GM18873 (cell line): Measurements from ENCODE around the gene MED17.
"Not testable (repeated sequence)": the region's sequence is repeated elsewhere in the genome, so short reads cannot be mapped to it uniquely, and the experiment has no call there.

Source experiments
- ATAC-seq: cut with Tn5 transposase; IDR thresholded peaks from one replicate; pipeline ENCODE4 v1.9.1; 2021; ENCODE audit warnings: mild to moderate bottlenecking, moderate library complexity, moderate number of reproducible peaks; ENCODE audit not compliant: unreplicated experiment, low FRiP score

Gene MED17

DNA sequence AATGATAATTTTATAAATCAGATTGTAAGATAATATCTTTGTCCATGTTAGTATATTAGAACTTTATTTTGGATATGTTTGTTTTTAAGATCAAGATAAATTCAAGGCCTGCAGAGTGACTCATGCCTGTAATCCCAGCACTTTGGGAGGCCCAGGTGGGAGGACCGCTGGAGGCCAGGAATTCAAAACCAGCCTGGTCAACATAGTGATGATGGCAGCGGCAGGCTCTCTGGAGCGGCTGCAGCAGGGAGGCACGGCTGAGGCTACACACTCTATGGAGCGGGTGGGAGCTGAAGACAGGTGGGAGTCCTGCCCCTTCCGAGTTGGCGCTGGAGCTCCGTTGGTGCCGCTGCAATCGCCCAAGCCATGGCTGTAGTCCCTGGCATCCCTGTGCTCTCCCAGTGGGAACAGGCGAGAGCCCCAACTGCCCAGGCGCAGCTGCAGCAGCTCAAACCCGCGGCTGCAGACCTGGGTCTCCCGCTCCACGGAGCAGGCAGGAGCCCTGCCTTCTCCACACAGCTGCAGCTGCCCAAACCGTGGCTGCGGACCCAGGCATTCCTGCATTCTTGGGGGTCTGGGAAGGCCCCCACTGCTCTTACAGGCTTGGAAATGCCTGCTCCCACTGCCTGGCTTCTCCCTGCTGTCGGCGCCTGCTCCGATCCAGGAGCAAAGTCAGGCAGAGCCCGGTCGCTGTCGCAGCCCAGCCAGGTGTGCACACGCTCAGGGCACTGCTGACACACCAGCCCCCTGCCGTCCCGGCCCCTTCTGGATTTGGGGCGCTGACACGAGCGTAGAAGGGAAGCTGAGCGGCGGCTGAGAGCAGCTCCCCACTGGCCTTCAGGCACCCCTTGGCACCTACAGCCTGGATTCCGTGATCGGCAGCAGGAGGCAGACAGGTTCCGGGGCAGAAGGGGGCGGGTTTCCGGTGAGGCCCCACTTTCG lies 25.9 kb upstream of the MED17 start:
- ATAC-seq = no peak

DNA sequence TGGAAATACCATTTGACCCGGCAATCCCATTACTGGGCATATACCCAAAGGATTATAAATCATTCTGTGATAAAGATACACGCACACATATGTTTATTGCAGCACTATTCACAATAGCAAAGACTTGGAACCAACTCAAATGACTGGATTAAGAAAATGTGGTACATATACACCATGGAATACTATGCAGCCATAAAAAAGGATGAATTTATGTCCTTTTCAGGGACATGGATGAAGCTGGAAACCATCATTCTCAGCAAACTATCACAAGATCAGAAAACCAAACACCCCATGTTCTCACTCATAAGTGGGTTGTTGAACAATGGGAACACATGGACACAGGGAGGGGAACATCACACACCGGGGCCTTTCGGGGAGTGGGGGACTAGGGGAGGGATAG lies 25.0 kb upstream of the MED17 start:
- ATAC-seq = not testable (repeated sequence)

DNA sequence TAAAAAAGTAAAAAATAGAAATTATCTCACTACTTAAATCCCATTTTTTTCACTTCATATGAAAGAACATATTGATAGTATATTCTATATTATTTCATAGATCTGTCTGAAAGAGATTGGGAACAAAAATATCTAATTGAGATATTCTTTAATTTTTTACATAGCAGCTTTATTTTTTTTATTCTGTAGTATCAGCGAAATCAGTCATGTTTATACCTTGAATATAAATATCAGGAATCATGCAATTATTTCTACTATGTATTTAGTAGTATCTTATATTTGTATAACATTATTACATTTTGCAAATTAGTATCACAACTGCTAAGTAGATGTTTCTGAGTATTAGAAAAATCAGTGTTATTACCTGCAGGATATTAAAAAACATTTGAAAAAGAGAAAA lies 22.2 kb upstream of the MED17 start:
- ATAC-seq = no peak

DNA sequence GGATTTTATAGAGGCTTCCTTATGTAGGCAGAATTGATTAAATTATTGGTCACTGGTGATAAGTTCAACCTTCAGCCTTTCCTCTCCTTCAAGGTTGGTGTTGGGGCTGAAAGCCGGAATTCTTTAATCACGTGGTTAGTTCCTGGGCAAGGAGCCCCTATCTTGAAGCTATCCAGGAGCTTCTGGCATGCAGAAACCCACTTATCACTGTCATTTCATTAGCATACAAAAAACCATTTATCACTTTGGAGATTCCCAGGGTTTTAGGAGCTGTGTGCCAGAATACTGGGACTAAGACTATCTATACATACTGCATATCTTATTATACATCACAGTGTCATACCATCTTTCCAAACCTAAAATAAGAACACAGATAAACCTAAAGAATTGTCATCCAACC lies 18.5 kb upstream of the MED17 start:
- no peak for ATAC-seq

DNA sequence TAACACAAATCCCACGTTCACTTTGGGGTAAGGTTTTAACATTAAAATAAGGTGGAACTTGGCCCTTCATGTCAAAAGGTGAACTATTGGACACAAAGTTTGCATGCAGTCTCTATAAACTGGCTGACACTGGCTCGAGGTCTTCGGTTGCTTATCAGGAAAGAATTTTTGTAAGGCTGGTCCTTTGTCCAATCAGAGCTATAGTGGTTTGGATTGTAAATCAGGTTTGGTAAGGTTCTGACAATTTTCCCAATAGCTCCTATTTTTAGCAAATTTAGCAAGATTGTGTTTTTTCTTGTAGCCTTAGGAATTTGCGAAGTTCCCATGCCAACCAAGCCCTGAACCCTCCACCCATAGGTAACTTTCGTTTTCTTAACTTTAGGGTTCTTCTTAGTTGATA lies 17.6 kb upstream of the MED17 start:
- no peak for ATAC-seq

DNA sequence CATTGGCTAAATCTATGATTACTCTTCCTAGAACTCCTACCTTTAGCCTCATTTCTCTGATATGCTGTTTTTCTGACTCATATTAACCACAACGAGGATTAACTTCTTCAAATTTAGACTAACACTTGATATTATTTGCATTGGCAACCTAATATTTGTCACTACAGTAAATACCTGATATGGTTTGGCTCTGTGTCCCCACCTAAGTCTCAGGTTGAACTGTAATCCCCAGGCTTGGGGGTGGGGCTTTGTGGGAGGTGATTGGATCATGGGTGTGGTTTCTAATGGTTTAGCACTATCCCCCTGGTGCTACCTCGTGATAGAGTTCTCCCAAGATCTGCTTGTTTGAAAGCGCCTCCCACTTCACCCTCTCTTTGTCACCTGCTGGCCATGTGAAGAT lies 17.1 kb upstream of the MED17 start:
- ATAC-seq = no peak

DNA sequence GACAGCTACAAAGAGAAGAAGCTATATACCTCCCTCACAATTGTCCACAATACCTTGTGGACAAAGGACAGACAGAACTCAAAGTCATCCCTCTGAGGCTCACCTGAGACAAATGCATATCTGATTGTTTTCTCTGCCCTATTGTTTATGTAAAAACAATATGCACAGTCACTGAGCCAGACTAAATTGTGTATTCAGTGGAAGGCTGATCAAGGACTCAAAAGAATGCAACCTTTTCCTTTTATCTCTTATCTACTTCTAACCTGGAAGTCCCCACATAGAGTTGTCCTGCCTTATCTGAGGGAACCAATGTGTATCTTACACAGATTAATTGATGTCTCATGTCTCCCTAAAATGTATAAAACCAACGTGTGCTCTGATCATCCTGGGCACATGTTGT lies 13.9 kb upstream of the MED17 start:
- no peak for ATAC-seq

DNA sequence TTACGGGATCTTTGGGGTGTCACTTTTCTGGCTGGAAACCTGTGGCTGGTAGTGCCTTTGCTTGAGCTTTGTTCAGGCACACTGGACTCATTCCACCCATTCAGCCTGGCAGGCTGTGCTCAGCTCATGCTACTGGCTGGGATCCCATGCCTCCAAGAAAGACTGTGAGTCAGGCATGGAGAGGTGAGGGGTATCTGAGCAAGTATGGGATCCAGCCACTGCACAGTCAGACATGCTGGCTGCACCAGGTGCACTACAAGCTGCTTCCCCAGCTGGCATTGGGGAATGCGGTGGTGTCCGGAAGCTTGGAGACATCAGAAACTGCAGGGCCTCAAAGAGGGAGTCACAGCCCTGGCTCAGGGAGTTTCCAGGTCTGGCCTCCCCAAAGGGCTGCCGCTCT lies 12.0 kb upstream of the MED17 start:
- no peak for ATAC-seq

DNA sequence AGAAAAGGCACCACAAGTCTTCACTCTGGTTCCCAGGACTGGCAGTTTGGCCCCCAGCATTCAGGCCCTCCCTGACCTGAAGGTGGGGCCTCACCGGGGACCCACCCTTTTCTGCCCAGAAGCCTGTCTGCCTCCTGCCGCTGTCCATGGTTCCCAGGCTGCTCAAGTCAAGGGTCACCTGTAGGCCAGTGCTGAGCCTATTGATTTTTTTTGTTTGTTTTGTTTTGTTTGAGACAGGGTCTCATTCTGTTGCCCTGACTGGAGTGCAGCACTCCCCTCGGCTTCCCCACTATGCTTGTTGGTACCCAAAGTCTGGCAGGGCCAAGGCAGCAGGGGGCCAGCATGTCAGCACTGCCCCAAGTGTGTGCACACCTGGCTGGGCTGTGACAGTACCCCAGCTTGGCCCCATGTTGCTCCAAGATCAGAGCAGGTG lies 11.0 kb upstream of the MED17 start:
- no peak for ATAC-seq

DNA sequence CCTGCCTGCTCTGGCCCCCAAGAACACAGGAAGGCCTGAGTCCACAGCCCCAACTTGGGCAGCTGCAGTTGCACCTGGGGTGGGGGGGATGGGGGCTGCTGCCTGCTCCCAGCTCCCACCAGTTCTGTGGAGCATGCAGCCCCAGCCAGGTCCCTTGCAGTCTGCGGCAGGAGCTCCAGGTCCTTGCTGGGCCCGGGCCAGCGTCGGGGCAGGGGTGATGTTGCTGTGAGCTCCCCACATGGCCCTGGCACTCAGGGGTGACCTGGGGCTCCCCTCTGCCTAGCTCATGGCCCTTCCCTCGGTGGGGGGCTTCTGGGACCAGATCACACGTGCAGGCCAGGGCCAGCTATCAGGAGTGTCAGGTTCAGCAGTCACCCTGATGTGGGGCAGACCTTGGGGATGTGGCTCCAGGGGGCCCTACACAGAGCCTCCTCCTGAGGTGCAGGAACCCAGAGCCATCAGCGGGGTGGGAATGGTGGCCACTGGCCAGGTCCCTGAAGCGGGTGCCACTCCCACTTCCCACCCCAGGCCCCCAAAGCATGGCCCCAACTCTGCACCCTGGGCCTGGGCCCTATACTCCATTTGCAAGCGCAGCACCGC lies 10.4 kb upstream of the MED17 start:
- no peak for ATAC-seq

DNA sequence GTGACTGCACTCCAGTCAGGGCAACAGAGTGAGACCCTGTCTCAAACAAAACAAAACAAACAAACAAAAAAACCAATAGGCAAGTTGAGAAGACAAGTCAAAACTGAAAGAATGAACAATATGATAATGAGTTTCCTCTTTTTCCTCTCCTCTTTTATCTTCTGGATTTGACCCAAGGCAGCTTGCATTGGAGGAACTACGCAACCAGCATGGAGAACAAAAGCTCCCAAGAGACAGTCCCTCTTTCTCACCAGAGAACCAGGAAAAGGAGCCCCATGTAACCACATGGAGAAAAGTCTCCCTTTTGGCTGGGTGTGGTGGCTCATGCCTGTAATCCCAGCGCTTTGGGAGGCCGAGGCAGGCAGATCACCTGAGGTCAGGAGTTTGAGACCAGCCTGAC lies 9.5 kb upstream of the MED17 start:
- ATAC-seq = not testable (repeated sequence)

DNA sequence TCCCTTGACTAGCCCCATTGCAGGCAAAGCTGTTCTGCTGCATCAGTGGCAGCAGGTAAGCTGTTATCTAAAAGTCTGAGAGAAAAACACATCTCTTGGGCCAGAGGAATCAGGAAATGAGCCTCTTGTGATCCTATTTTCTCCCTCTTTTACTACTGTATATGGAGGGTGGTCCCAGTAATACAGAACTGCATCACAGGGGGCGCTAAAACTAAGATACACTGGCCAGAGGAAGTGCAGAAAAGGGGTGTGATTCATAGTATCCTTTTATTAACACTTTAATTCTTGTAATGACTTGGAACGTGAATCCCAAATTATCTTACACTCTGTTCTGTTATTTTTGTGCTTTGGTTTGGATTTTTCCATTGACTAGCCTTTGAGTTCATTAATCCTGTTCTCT lies 8.8 kb upstream of the MED17 start:
- ATAC-seq = no peak

DNA sequence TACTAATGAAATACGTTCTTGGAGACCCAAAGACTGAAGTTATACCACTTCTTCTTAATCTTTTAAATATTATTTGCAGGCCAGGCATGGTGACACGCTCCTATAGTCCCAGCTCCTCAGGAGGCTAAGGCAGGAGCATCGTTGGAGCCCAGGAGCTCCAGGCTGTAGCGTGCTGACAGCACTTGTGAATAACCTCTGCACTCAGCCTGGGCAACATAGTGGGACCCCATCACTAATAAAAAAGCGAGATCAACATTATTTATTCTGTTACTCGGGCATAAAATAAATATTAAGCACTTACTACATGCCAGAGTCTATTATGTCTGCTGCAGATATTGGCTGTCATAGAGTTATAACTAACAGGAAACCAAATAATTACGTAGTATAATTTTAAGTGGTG lies 720 bp upstream of the MED17 start:
- ATAC-seq = no peak

DNA sequence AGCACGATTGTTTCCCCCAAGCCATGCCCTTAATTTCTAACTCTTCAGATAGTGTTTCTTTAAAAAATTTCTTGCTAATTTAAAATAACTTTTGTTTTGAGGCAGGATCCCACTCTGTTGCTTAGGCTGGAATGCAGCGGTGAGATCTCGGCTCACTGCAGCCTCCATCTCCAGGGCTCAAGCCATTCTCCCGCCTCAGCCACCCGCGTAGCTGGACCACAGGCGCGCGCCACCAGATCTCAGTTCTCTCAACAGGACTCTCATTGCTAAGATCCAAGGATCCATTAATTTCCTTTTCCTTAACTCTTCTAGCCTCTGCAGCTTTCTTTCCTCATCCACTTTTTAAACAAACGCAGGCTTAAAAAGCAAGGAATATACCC lies 327 bp upstream of the MED17 start:
- ATAC-seq = peak; percentile 38

DNA sequence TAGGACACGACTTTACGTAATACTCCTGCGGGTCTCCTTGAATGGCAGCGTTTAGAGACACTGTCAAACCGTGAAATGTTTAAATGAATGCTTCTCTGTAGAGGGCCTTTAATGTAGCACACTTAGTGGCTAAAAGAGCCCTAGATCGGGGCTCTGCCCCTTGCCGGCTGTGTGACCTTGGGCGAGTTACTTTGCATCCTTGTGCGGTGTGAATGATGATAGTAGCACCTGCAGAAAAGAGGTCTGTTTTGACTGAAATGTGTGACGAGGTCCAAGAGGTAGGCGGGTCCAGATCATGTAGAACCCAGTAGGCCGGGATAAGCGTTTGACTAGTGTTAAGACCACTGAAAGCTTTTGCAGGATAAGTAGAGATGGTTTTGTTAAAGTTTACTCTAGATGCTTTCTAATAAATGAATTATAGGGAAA lies 866 bp downstream of the MED17 start:
- peak; percentile 31 for ATAC-seq

DNA sequence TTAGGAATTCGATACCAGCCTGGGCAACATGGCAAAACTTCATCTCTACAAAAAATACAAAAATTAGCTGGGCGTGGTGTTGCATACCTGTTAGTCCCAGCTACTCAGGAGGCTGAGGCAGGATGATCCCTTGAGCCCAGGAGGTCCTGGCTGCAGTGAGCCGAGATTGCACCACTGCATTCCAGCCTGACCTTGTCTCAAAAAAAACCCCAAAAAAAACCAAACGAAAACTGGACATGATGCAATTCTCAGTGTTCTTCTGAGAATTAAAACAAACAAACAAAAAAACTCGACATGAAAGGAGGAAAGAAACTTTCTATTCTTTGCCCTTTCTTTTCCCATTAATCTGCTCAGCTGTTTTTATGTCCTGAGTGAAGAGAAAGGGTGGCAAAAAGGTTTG lies 7.4 kb downstream of the MED17 start:
- no peak for ATAC-seq

DNA sequence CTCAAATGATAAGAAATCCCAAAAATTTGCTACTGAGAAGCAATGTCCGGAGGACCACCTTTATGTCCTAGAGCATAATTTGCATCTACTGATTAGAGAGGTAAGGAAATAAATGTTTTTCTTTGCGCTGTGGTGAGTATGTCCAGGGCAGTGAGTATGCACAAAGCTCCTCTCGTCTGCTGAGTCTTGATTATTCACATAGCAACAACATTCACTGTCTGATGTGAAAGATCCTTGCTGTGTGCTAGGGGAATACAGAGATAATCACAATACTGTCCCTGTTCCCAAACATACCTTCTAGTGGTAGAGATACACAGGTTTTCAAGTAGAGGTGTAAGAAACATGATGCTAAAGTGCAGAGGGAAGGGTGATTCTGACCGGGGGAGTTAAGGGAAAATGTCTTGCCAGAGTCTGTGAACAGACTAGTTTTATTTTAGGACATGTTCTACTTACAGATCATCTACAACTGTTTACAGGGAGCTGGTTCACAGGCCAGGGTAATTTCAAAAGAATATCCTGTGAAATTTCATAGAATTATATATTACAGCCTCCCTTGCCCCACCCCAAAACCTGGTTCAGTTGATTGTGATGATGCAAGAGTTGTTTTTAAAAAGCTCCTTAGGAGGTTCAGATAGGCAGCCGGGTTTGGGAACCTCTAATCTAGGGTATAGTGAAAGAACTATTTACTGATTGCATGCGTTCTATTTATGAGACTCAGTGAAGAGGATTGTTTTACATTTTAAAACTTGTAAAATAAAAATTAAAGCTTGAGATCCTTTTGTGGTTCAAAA lies 12.6 kb downstream of the MED17 start:
- ATAC-seq = no peak

DNA sequence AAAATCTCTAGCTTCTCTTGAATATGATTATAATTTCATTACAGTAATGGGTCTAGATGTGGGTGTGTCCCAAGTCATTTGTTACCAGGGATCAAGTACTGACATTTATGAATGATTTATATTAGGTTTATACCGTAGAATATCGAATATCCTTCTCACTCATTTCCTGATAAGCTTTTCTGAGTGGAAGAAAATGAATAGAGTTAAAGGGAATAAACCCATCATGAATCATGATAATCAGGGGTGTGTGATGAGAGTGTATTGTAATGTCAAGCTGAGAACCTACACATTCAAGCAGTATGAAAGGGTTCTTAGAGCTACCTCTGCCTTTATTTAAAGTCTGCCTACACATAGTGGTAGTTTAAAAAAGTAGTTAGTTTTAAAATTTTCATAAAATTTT lies 17.3 kb downstream of the MED17 start:
- no peak for ATAC-seq

DNA sequence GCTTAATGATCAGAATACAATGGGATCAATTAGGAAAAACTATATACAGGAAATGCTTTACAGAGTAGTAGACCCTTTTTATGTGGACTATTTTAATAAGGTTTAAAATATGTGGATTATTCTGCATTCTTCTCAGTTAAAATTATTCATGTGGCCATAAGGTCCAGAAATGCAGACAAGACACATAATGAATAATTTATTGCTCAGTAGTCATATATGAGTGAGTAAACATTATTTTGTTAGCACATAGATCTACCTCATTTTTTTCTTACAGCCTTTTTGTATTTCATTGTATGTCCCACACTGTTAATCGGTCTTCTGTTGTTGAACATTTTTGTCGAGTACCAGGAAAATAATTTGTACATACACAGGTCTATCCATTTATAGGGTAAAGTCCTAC lies 20.8 kb downstream of the MED17 start:
- no peak for ATAC-seq

DNA sequence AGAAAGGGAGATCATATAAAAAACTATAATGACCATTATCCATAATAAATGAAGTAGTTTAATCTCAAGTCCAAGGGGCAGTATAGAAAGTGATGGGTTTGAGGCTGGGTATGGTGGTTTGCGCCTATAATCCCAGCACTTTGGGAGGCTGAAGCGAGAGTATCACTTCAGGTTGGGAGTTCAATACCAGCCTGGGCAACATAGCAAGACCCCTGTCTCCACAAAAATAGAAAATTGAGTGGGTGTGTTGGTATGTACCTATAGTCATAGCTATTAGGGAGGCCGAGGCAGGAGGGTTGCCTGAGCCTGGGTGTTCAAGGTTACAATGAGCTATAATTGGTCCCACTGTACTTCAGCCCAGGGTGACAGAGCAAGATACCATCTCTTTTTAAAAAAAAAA lies 23.9 kb downstream of the MED17 start:
- no peak for ATAC-seq

DNA sequence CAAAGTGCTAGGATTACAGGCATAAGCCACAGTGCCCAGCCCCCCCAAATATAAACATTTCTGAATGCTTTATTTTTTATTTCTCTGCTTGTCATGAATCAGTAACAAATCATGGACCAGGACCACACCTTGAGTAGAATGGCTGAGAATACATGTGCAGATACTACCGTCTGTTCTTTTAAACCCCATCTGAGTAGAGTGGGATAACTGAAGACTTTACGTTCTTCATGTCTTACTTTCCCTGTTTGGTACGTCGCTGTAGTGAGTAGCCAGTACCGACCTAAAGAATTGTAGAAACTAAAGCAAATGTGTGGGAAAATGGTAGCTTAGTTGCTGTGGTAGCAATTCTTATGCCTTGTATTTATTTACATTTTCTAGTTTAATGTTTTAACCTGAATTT lies 29.9 kb downstream of the MED17 start:
- ATAC-seq = no peak
